CD4-positive, alpha-beta T cell treated with Interleukin-17A for 4 hours (primary cell): ENCODE measurements around the gene ZNF487.
"Not testable (repeated sequence)": the region's sequence is repeated elsewhere in the genome, so short reads cannot be mapped to it uniquely, and the experiment has no call there.

Source experiments
- DNase-seq: peaks from one replicate; pipeline ENCODE4 v3.0.0-alpha.2; 2020; ENCODE audit warnings: mixed read lengths

ZNF487 gene

GRCh38 chr10:43436291-43437140, at the start of gene ZNF487:
TSS of gene ZNF487 (plus strand) at chr10:43437111. CDS start at chr10:43475814, 38,703 bp downstream.
- DNase-seq, result peak; percentile 91

- no peak for DNase-seq
Observed at GRCh38 chr10:43387678-43388032, 49.3 kb upstream of the ZNF487 start.

GRCh38 chr10:43389867-43390266, 47.0 kb upstream of the ZNF487 start:
- no peak for DNase-seq

- no peak for DNase-seq
Observed at GRCh38 chr10:43390333-43390732, 46.6 kb upstream of the ZNF487 start.

- DNase-seq, result peak; percentile 37
Observed at GRCh38 chr10:43390759-43391158, 46.2 kb upstream of the ZNF487 start.

- no peak for DNase-seq
Observed at GRCh38 chr10:43391496-43391895, 45.4 kb upstream of the ZNF487 start.

GRCh38 chr10:43392748-43393147, 44.2 kb upstream of the ZNF487 start:
- no peak for DNase-seq

- DNase-seq, result not testable (repeated sequence)
Observed at GRCh38 chr10:43393186-43393585, 43.7 kb upstream of the ZNF487 start.

- DNase-seq, result no peak
Observed at GRCh38 chr10:43393606-43394360, 43.1 kb upstream of the ZNF487 start.

- no peak for DNase-seq
Observed at GRCh38 chr10:43394868-43395267, 42.0 kb upstream of the ZNF487 start.

GRCh38 chr10:43395571-43396060, 41.3 kb upstream of the ZNF487 start:
- peak; percentile 42 for DNase-seq

- DNase-seq, result peak; percentile 81
Observed at GRCh38 chr10:43396061-43396927, 40.6 kb upstream of the ZNF487 start.

- peak; percentile 79 for DNase-seq
Observed at GRCh38 chr10:43396928-43397624, 39.8 kb upstream of the ZNF487 start.

GRCh38 chr10:43398939-43399319, 38.0 kb upstream of the ZNF487 start:
- DNase-seq, result no peak

GRCh38 chr10:43399320-43400310, 37.3 kb upstream of the ZNF487 start:
- peak; percentile 25 for DNase-seq

- no peak for DNase-seq
Observed at GRCh38 chr10:43401627-43402026, 35.3 kb upstream of the ZNF487 start.

- DNase-seq, result no peak
Observed at GRCh38 chr10:43402176-43402575, 34.7 kb upstream of the ZNF487 start.

- no peak for DNase-seq
Observed at GRCh38 chr10:43402880-43403452, 33.9 kb upstream of the ZNF487 start.

GRCh38 chr10:43403911-43404703, 32.8 kb upstream of the ZNF487 start:
- DNase-seq, result no peak

- DNase-seq, result no peak
Observed at GRCh38 chr10:43404704-43405084, 32.2 kb upstream of the ZNF487 start.
